ENCODE results near the gene ZFP91. TPM values are rescaled to one million over a fixed set of nuclear protein-coding genes. Genes with fewer than 3 reads are reported as not detected.

Gene ZFP91, protein sequence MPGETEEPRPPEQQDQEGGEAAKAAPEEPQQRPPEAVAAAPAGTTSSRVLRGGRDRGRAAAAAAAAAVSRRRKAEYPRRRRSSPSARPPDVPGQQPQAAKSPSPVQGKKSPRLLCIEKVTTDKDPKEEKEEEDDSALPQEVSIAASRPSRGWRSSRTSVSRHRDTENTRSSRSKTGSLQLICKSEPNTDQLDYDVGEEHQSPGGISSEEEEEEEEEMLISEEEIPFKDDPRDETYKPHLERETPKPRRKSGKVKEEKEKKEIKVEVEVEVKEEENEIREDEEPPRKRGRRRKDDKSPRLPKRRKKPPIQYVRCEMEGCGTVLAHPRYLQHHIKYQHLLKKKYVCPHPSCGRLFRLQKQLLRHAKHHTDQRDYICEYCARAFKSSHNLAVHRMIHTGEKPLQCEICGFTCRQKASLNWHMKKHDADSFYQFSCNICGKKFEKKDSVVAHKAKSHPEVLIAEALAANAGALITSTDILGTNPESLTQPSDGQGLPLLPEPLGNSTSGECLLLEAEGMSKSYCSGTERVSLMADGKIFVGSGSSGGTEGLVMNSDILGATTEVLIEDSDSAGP
- total RNA-seq = 73.7 and 83.9 TPM in 2 replicates

DNA sequence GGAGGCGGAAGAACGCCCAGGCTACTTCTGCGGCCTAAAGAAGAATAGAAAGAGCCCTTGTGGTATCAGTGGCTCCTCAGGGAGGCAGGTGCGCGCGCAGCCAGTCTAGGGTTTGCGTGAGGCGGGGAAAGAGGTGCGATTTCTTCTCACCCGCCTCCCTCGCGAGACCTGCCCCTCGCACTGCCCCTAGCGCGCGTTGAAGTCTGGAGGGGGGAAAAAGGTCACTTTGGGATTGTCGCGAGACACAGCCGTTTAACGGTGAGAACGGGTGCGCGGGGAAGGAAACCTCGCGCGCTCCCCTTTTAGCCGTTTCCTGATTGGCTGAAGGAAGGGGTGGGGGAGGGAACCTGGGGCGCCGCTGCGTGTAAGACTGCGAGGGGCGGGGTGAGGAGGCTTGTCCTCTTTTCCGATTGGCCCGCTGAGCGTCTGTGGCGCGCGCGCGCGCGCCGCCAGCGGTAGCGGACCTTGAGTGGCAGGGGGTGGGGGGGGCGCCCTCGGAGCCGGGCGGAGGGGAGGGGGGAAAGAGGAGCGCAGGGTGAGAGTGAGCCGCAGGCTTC is at the start of gene ZFP91:
ZFP91 (plus strand) TSS at position 429 of the 557 bp plus-strand sequence. CDS start 219 bp downstream, outside the sequence.

GRCh38 chr11:58575377-58576020 is 3.4 kb upstream of the ZFP91 start, which contains the start of gene LPXN:
TSS of gene LPXN (minus strand) at chr11:58575856. CDS start at chr11:58575772, 84 bp downstream.

DNA sequence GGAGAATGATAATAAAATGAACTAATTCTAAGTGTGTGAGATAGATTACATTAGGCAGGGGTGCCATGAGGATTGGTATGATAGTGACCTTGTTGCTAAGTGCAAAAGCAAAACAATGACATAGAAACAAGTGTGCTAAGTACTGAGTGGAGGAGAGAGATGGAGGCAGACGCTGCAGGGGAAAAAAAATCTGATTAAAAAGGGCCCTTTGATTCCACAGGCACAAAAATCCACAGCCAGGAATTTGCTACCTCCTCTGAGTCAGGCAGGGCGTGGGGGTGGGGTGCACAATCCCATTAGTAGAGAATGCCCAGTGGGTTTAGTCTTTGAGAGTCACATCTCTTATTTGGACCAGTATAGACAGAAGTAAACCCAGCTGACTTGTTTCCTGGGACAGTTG is 43.5 kb downstream of the ZFP91 start, which contains the start of gene CNTF:
CNTF (plus strand) TSS at position 322 of the 400 bp plus-strand sequence. CDS start 88 bp downstream, outside the sequence.

Other genes starting within 250 kb of the ZFP91 start
- not detected in 2 replicates for gene OR5B17, start 220.0 kb upstream of the ZFP91 start, total RNA-seq
- not detected in 2 replicates for gene OR5B3, start 172.2 kb upstream of the ZFP91 start, total RNA-seq
- gene OR5B2, start 150.9 kb upstream of the ZFP91 start, total RNA-seq = not detected in 2 replicates
- gene OR5B12, start 136.8 kb upstream of the ZFP91 start, total RNA-seq = not detected in 2 replicates
- gene OR5B21, start 71.0 kb upstream of the ZFP91 start, total RNA-seq = not detected in 2 replicates
- 4.9 and 8.4 TPM in 2 replicates for gene LPXN, start 3.2 kb upstream of the ZFP91 start, total RNA-seq
- gene CNTF, start 43.6 kb downstream of the ZFP91 start, total RNA-seq = 3.3 and 4.0 TPM in 2 replicates
- not detected in 2 replicates for gene GLYAT, start 152.9 kb downstream of the ZFP91 start, total RNA-seq

Data from thoracic aorta endothelial cell (primary cell).